SK-N-SH (cell line): Measurements from ENCODE around the gene AKT1S1. TPM values are rescaled to one million over a fixed set of nuclear protein-coding genes. Genes with fewer than 3 reads are reported as not detected.
A peak's percentile ranks its signal among the peaks of the same experiment; 100 is the strongest.

Experiments
- CTCF ChIA-PET: fragments of 300-600, 350-600 bp; formaldehyde crosslinking; extraction: SDS; loops from one replicate; lab custom pipeline; 2021; lab: Yijun Ruan, JAX
- POLR2A ChIA-PET: fragments of 350-600 bp; sonication (Branson Sonifier 250); formaldehyde crosslinking; extraction: SDS; loops from one replicate; lab custom pipeline; 2020; ENCODE audit warnings: antibody characterized with exemption, inconsistent platforms; lab: Yijun Ruan, JAX
- DNase-seq: peaks from one replicate; pipeline ENCODE4 v3.0.0; 2012
- H2AFZ ChIP-seq: fragments of 200-600 bp; sonication (generic); 2 replicates; pipeline ENCODE4 v1.8.1; 2016; ENCODE audit warnings: antibody characterized with exemption, mild to moderate bottlenecking, low read depth
- H3F3A ChIP-seq: fragments of 200-600 bp; sonication (generic); replicated peaks from 2 replicates; pipeline ENCODE3; 2016; ENCODE audit warnings: antibody characterized with exemption, mild to moderate bottlenecking; ENCODE audit not compliant: insufficient read depth
- H3K27ac ChIP-seq, 2 experiments: fragments of 200-500 bp in 1 of 2; fragments of 200-600 bp in 1 of 2; sonication (Bioruptor generic) in 1 of 2; sonication (generic), shearing (Covaris generic) in 1 of 2; 2 replicates each; pipeline versions ENCODE4 v1.5.1 to v1.6.1; 2014 to 2016; ENCODE audit warnings: low read depth in 2 of 2, inconsistent platforms in 1 of 2, low read length in 1 of 2, mild to moderate bottlenecking in 1 of 2, mixed read lengths in 1 of 2
- H3K27me3 ChIP-seq: fragments of 200-600 bp; sonication (generic), shearing (Covaris generic); 2 replicates; pipeline ENCODE4 v1.6.1; 2016; ENCODE audit warnings: mixed run types; ENCODE audit not compliant: insufficient read depth
- H3K36me3 ChIP-seq, 2 experiments: fragments of 200-500 bp in 1 of 2; fragments of 200-600 bp in 1 of 2; sonication (Bioruptor generic) in 1 of 2; sonication (generic) in 1 of 2; replicated peaks in 1 of 2; 2 replicates each; pipeline versions ENCODE3 to v1.5.1; 2014 to 2016; ENCODE audit warnings: low read length in 1 of 2, mild to moderate bottlenecking in 1 of 2; ENCODE audit not compliant: insufficient read depth in 2 of 2, control insufficient read depth in 1 of 2
- H3K4me1 ChIP-seq, 2 experiments: fragments of 200-500 bp in 1 of 2; fragments of 200-600 bp in 1 of 2; sonication (Bioruptor generic) in 1 of 2; sonication (generic), shearing (Covaris generic) in 1 of 2; 2 replicates each; pipeline versions ENCODE4 v1.5.1 to v1.6.1; 2014 to 2016; ENCODE audit warnings: low read depth in 1 of 2, low read length in 1 of 2, mixed run types in 1 of 2; ENCODE audit not compliant: insufficient read depth in 2 of 2, control insufficient read depth in 1 of 2
- H3K4me2 ChIP-seq: fragments of 200-600 bp; sonication (generic), shearing (Covaris generic); 2 replicates; pipeline ENCODE4 v1.6.1; 2017; ENCODE audit warnings: mixed run types
- H3K4me3 ChIP-seq, 2 experiments: fragments of 200-500 bp in 1 of 2; fragments of 200-600 bp in 1 of 2; sonication (Bioruptor generic) in 1 of 2; sonication (generic), shearing (Covaris generic) in 1 of 2; 2 replicates each; pipeline versions ENCODE4 v1.5.1 to v1.8.1; 2014 to 2016; ENCODE audit warnings: low read depth in 2 of 2, inconsistent platforms in 1 of 2, low read length in 1 of 2, mild to moderate bottlenecking in 1 of 2, mixed read lengths in 1 of 2, moderate library complexity in 1 of 2
- H3K79me2 ChIP-seq: fragments of 200-600 bp; sonication (generic); 2 replicates; pipeline ENCODE4 v1.8.1; 2017; ENCODE audit warnings: mild to moderate bottlenecking; ENCODE audit not compliant: insufficient read depth
- H3K9ac ChIP-seq: fragments of 200-600 bp; sonication (generic); 2 replicates; pipeline ENCODE4 v1.6.1; 2017; ENCODE audit warnings: mixed run types
- H3K9me2 ChIP-seq: fragments of 200-600 bp; sonication (generic); 2 replicates; pipeline ENCODE4 v1.6.1; 2017; ENCODE audit warnings: mixed run types
- H3K9me3 ChIP-seq: fragments of 200-600 bp; sonication (generic); 2 replicates; pipeline ENCODE4 v1.6.1; 2017; ENCODE audit warnings: mixed run types, mild to moderate bottlenecking, moderate library complexity
- H4K20me1 ChIP-seq: fragments of 200-600 bp; sonication (generic); 2 replicates; pipeline ENCODE4 v1.6.1; 2017; ENCODE audit warnings: mild to moderate bottlenecking, mixed run types; ENCODE audit not compliant: insufficient read depth
- FOXJ3 ChIP-seq: sonication (generic); formaldehyde crosslinking; IDR thresholded peaks from 2 replicates; pipeline ENCODE4 v1.5.1; 2020; ENCODE audit warnings: mild to moderate bottlenecking, missing genetic modification reagents
- FOXM1 ChIP-seq: IDR thresholded peaks from 2 replicates; pipeline ENCODE4 v1.4.0; 2012; ENCODE audit warnings: low read depth, mild to moderate bottlenecking
- GATA2 ChIP-seq: sonication (generic); formaldehyde crosslinking; IDR thresholded peaks from 2 replicates; pipeline ENCODE4 v1.5.0; 2020; ENCODE audit warnings: mild to moderate bottlenecking, missing genetic modification reagents
- MXI1 ChIP-seq: IDR thresholded peaks from 2 replicates; pipeline ENCODE4 v1.6.1; 2012; ENCODE audit warnings: mild to moderate bottlenecking, low read depth, low read length, improper control_type of control experiment
- NFIC ChIP-seq: IDR thresholded peaks from 2 replicates; pipeline ENCODE4 v1.4.0; 2012; ENCODE audit warnings: borderline replicate concordance
- POLR2AphosphoS5 ChIP-seq: IDR thresholded peaks from 2 replicates; pipeline ENCODE4 v1.6.1; 2012; ENCODE audit warnings: low read depth, low read length
- RFX5 ChIP-seq: IDR thresholded peaks from 2 replicates; pipeline ENCODE4 v1.6.1; 2012; ENCODE audit warnings: mild to moderate bottlenecking, improper control_type of control experiment, low read length
- YY1 ChIP-seq: IDR thresholded peaks from 2 replicates; pipeline ENCODE4 v1.4.0; 2012; ENCODE audit warnings: low read depth, mild to moderate bottlenecking
- WGBS: methylation state at CpG from one replicate; pipeline ENCODE4 v1.1.6; 2017; ENCODE audit warnings: low lambda C conversion rate; 5-methylcytosine and 5-hydroxymethylcytosine counted together
- polyA plus RNA-seq, 3 experiments: library from polyadenylated mRNA; depleted of rRNA; stranded (reverse); fragments of >200 nt; gene quantifications; 2 replicates each; pipeline ENCODE4 v1.2.3, GENCODE V29; 2012
- TF ChIP-seq, protein P1 (sequence below): IDR thresholded peaks from 2 replicates; pipeline ENCODE4 v1.4.0; 2012; ENCODE audit warnings: low read depth, borderline replicate concordance
- TF ChIP-seq, protein P2 (sequence below): IDR thresholded peaks from 2 replicates; pipeline ENCODE4 v1.6.1; 2012; ENCODE audit warnings: mild to moderate bottlenecking, low read depth, low read length, moderate library complexity

Gene AKT1S1
- polyA plus RNA-seq, 1 of the 3 experiments (the other 2 are of a cell fraction): 63.7 TPM

DNA sequence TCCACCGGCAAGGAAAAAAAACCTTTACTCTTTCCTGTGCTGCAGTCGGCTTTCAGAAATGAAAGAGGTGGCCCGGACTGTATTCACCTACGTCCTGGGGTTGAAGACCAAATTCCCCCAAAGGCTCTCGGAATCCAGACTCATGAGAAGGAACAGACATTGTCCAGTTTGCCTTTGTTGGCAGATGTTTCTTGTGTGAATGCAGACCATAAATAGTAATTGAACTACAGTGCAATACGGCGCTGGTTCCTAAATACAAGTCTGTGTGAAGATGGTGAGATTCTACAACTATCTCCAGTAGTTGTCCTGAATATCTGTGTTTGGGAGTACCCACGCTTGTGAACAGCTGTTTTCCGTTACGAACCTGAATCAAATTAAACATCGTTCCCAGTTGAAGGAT, 37.4 kb downstream of the AKT1S1 start:
- no peaks in the 10 kb centered on the region for H3K79me2 ChIP-seq
- no peaks in the 10 kb centered on the region for H3K27me3 ChIP-seq
- no peak for TF ChIP-seq NFIC
- TF ChIP-seq MXI1: no peak
- TF ChIP-seq POLR2AphosphoS5: no peak
- TF ChIP-seq FOXJ3 (CRISPR knock-in tag): no peak
- TF ChIP-seq, protein P1, sequence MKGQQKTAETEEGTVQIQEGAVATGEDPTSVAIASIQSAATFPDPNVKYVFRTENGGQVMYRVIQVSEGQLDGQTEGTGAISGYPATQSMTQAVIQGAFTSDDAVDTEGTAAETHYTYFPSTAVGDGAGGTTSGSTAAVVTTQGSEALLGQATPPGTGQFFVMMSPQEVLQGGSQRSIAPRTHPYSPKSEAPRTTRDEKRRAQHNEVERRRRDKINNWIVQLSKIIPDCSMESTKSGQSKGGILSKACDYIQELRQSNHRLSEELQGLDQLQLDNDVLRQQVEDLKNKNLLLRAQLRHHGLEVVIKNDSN: no peak
- TF ChIP-seq, protein P2, sequence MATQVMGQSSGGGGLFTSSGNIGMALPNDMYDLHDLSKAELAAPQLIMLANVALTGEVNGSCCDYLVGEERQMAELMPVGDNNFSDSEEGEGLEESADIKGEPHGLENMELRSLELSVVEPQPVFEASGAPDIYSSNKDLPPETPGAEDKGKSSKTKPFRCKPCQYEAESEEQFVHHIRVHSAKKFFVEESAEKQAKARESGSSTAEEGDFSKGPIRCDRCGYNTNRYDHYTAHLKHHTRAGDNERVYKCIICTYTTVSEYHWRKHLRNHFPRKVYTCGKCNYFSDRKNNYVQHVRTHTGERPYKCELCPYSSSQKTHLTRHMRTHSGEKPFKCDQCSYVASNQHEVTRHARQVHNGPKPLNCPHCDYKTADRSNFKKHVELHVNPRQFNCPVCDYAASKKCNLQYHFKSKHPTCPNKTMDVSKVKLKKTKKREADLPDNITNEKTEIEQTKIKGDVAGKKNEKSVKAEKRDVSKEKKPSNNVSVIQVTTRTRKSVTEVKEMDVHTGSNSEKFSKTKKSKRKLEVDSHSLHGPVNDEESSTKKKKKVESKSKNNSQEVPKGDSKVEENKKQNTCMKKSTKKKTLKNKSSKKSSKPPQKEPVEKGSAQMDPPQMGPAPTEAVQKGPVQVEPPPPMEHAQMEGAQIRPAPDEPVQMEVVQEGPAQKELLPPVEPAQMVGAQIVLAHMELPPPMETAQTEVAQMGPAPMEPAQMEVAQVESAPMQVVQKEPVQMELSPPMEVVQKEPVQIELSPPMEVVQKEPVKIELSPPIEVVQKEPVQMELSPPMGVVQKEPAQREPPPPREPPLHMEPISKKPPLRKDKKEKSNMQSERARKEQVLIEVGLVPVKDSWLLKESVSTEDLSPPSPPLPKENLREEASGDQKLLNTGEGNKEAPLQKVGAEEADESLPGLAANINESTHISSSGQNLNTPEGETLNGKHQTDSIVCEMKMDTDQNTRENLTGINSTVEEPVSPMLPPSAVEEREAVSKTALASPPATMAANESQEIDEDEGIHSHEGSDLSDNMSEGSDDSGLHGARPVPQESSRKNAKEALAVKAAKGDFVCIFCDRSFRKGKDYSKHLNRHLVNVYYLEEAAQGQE: no peak
- no peak for TF ChIP-seq GATA2 (CRISPR knock-in tag)
- no peak for TF ChIP-seq FOXM1
- TF ChIP-seq, all 33 proteins: peak for 0
- peaks cover 0 to 11% of the 10 kb centered on the region in 2 experiments; a peak in 1 of 4 replicates for H3K4me1 ChIP-seq
- peaks cover 20 to 54% of the 10 kb centered on the region in 2 experiments for H3K36me3 ChIP-seq
- no peak for DNase-seq
- no peaks in the 10 kb centered on the region for H3K9me3 ChIP-seq
- ChIA-PET POLR2A (no interaction called here), CTCF (interaction anchor here (0.9 to 1.0 kb wide), 2 partner anchors 11 to 22 kb away, joined by 3 to 4 read pairs; partner anchors contain the start of genes MED25 and PTOV1)
- no peak overlapping the region for H2AFZ ChIP-seq
- H3K9ac ChIP-seq: no peak overlapping the region
- H4K20me1 ChIP-seq: no peaks in the 10 kb centered on the region
- WGBS: 80% methylated on average over 11 of the region's 11 CpGs
- peak overlapping the region in 1 of 2 experiments; percentile 11; a peak in 1 of 4 replicates for H3K27ac ChIP-seq
- peaks cover 6% of the 10 kb centered on the region for H3F3A ChIP-seq
- no peaks in the 10 kb centered on the region for H3K9me2 ChIP-seq
- no peak overlapping the region for H3K4me2 ChIP-seq
- H3K4me3 ChIP-seq: no peak overlapping the region

DNA sequence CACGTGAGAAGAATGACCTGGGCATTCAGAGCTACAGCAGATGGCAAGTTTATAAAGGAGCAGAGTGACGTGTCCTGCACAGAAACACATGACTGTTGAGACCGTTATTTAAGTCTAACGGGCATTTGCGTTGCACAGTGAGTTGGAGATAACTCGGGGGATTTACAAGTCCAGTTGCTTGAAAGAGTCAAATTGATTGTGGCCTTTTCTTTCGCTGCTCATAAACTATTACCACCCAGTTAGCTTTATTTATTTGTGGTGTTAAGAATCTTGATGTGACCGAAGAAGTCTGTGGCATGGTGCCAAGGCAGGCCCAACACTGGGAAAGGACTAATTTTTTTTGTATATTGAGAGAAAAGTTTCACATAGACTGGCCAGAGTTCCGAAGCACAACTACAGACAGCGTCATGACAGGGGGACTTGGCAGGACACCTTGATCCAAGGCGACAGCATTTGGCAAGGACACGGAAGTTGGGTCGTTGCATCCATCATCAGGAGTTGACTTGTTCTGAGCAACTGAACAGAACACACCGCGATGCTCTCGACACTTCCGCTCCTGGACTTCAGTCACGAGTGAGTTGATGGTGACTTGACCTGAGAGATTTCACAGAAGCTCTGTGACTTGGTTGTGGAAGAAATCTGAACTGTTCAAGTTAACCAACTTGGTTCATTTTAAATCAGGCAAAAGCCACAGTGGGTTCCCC, 38.1 kb downstream of the AKT1S1 start:
- Histone ChIP-seq H3K27me3 (no peaks in the 10 kb centered on the region), H3K9ac (no peak overlapping the region), H3K4me1 (peaks cover 0 to 11% of the 10 kb centered on the region in 2 experiments; a peak in 1 of 4 replicates), H3F3A (peaks cover 6% of the 10 kb centered on the region), H4K20me1 (no peaks in the 10 kb centered on the region), H3K4me3 (no peak overlapping the region), H3K27ac (peak overlapping the region in 1 of 2 experiments; percentile 11; a peak in 1 of 4 replicates), H3K9me2 (no peaks in the 10 kb centered on the region), H3K79me2 (no peaks in the 10 kb centered on the region), H3K9me3 (no peaks in the 10 kb centered on the region), H3K36me3 (peaks cover 20 to 61% of the 10 kb centered on the region in 2 experiments), H2AFZ (no peak overlapping the region), H3K4me2 (no peak overlapping the region)
- WGBS: 96% methylated on average over 18 of the region's 18 CpGs
- TF ChIP-seq RFX5 (no peak), YY1 (no peak)
- ChIA-PET CTCF (interaction anchor here (0.6 to 1.0 kb wide), 3 partner anchors 11 to 264 kb away, joined by 3 to 4 read pairs (median 3); partner anchors contain the start of genes MED25 and PTOV1), POLR2A (no interaction called here)
- no peak for DNase-seq
